Stimulated activated naive B cell treated with anti-CD40 and anti-IgM and Interleukin-4, amounts not matched to agents 10 μg/mL and 1 μg/mL and 100 μg/mL, for 72 hours (primary cell): ENCODE results near the gene GSX2.
"Not testable (repeated sequence)": the region's sequence is repeated elsewhere in the genome, so short reads cannot be mapped to it uniquely, and the experiment has no call there.

Experiments used
- ATAC-seq, 2 donors: fragments of 150-1000 bp; cut with Tn5 transposase; replicated peaks; 2 replicates each; pipeline ENCODE4 v1.10.0; 2021; ENCODE audit warnings: moderate library complexity in 1 of 2
- DNase-seq: peaks from one replicate; pipeline ENCODE4 v3.0.0; 2021
- H3K27ac Mint-ChIP-seq: one replicate; pipeline ENCODE4 v1.8.0; 2022; ENCODE audit warnings: mild to moderate bottlenecking, mixed read lengths
- H3K27me3 Mint-ChIP-seq, 2 donors: one replicate each; pipeline ENCODE4 v1.8.0; 2022; ENCODE audit warnings: mixed read lengths in 2 of 2
- H3K36me3 Mint-ChIP-seq, 2 donors: one replicate each; pipeline ENCODE4 v1.8.0; 2022; ENCODE audit warnings: mixed read lengths in 2 of 2, mild to moderate bottlenecking in 1 of 2
- H3K4me1 Mint-ChIP-seq, 2 donors: one replicate each; pipeline ENCODE4 v1.8.0; 2022; ENCODE audit warnings: mixed read lengths in 2 of 2, mild to moderate bottlenecking in 1 of 2
- H3K4me3 Mint-ChIP-seq, 2 donors: one replicate each; pipeline ENCODE4 v1.8.0; 2022; ENCODE audit warnings: mild to moderate bottlenecking in 2 of 2, mixed read lengths in 2 of 2, moderate library complexity in 1 of 2
- H3K9me3 Mint-ChIP-seq, 2 donors: one replicate each; pipeline ENCODE4 v1.8.0; 2022; ENCODE audit warnings: mixed read lengths in 2 of 2, mild to moderate bottlenecking in 1 of 2

Gene GSX2

GRCh38 chr4:54099748-54100574 is at the start of gene GSX2:
TSS of gene GSX2 (plus strand) at chr4:54100163. CDS start at chr4:54100345, 182 bp downstream.
- Mint-ChIP-seq H3K4me1 (peaks cover 34 to 58% of the 10 kb centered on the region in 2 donors), H3K27me3 (peaks cover 82 to 94% of the 10 kb centered on the region in 2 donors), H3K4me3 (peak within 1 kb of the TSS; percentile 72 to 78), H3K36me3 (no peaks in the 10 kb centered on the region), H3K27ac (peak within 1 kb of the TSS; percentile 75), H3K9me3 (no peaks in the 10 kb centered on the region)
- DNase-seq (no peak), ATAC-seq (no peak)

GRCh38 chr4:54050214-54050904 is 49.6 kb upstream of the GSX2 start:
- no peaks in the 10 kb centered on the region for H3K9me3 Mint-ChIP-seq
- no peak overlapping the region for H3K4me3 Mint-ChIP-seq
- peaks cover 15 to 32% of the 10 kb centered on the region in 2 donors for H3K4me1 Mint-ChIP-seq
- H3K27ac Mint-ChIP-seq, result no peak overlapping the region
- peaks cover 9 to 10% of the 10 kb centered on the region in 2 donors for H3K36me3 Mint-ChIP-seq
- DNase-seq, result no peak
- H3K27me3 Mint-ChIP-seq, result no peaks in the 10 kb centered on the region
- ATAC-seq, result no peak

- H3K27ac Mint-ChIP-seq, H3K36me3 Mint-ChIP-seq, DNase-seq, H3K4me3 Mint-ChIP-seq, H3K27me3 Mint-ChIP-seq, ATAC-seq, H3K9me3 Mint-ChIP-seq: not testable (repeated sequence)
- peaks cover 27 to 55% of the 10 kb centered on the region in 2 donors for H3K4me1 Mint-ChIP-seq
Measured at GRCh38 chr4:54053322-54053721, 46.6 kb upstream of the GSX2 start.

GRCh38 chr4:54054501-54054900 is 45.5 kb upstream of the GSX2 start:
- H3K36me3 Mint-ChIP-seq, result peaks cover 5 to 6% of the 10 kb centered on the region in 2 donors
- ATAC-seq, result no peak
- no peak overlapping the region for H3K4me3 Mint-ChIP-seq
- no peak for DNase-seq
- no peak overlapping the region for H3K27ac Mint-ChIP-seq
- H3K4me1 Mint-ChIP-seq, result peaks cover 29 to 55% of the 10 kb centered on the region in 2 donors
- H3K27me3 Mint-ChIP-seq, result no peaks in the 10 kb centered on the region
- H3K9me3 Mint-ChIP-seq, result no peaks in the 10 kb centered on the region

GRCh38 chr4:54055494-54055893 is 44.5 kb upstream of the GSX2 start:
- Mint-ChIP-seq H3K4me1 (peaks cover 30 to 54% of the 10 kb centered on the region in 2 donors), H3K27me3 (no peaks in the 10 kb centered on the region), H3K36me3 (peaks cover 5 to 11% of the 10 kb centered on the region in 2 donors), H3K27ac (no peak overlapping the region), H3K9me3 (no peaks in the 10 kb centered on the region), H3K4me3 (no peak overlapping the region)
- no peak for ATAC-seq
- DNase-seq, result no peak

GRCh38 chr4:54056360-54056759 is 43.6 kb upstream of the GSX2 start:
- DNase-seq (no peak), ATAC-seq (peak in 1 of 2 donors; percentile 56)
- Mint-ChIP-seq H3K27ac (no peak overlapping the region), H3K4me1 (peaks cover 26 to 49% of the 10 kb centered on the region in 2 donors), H3K27me3 (no peaks in the 10 kb centered on the region), H3K9me3 (no peaks in the 10 kb centered on the region), H3K36me3 (peaks cover 5 to 11% of the 10 kb centered on the region in 2 donors), H3K4me3 (no peak overlapping the region)

- Mint-ChIP-seq H3K27ac (no peak overlapping the region), H3K27me3 (no peaks in the 10 kb centered on the region), H3K4me1 (peaks cover 28 to 60% of the 10 kb centered on the region in 2 donors), H3K9me3 (no peaks in the 10 kb centered on the region), H3K36me3 (peaks cover 5 to 11% of the 10 kb centered on the region in 2 donors), H3K4me3 (peak overlapping the region; percentile 10 to 43)
- ATAC-seq, result peak; percentile 80 to 81
- no peak for DNase-seq
Measured at GRCh38 chr4:54058171-54058570, 41.8 kb upstream of the GSX2 start.

GRCh38 chr4:54060116-54060515 is 39.8 kb upstream of the GSX2 start:
- H3K4me1 Mint-ChIP-seq, result peaks cover 25 to 62% of the 10 kb centered on the region in 2 donors
- no peaks in the 10 kb centered on the region for H3K9me3 Mint-ChIP-seq
- no peaks in the 10 kb centered on the region for H3K27me3 Mint-ChIP-seq
- H3K36me3 Mint-ChIP-seq, result peaks cover under 1 to 6% of the 10 kb centered on the region in 2 donors
- no peak for DNase-seq
- no peak overlapping the region for H3K27ac Mint-ChIP-seq
- no peak for ATAC-seq
- H3K4me3 Mint-ChIP-seq, result no peak overlapping the region

GRCh38 chr4:54061067-54061466 is 38.9 kb upstream of the GSX2 start:
- Mint-ChIP-seq H3K36me3 (peaks cover 0 to 5% of the 10 kb centered on the region in 2 donors), H3K27ac (no peak overlapping the region), H3K4me3 (no peak overlapping the region), H3K4me1 (peaks cover 30 to 64% of the 10 kb centered on the region in 2 donors), H3K9me3 (no peaks in the 10 kb centered on the region), H3K27me3 (no peaks in the 10 kb centered on the region)
- DNase-seq (no peak), ATAC-seq (no peak)

- ATAC-seq, result no peak
- H3K27me3 Mint-ChIP-seq, result no peaks in the 10 kb centered on the region
- H3K36me3 Mint-ChIP-seq, result peaks cover 0 to 5% of the 10 kb centered on the region in 2 donors
- no peak overlapping the region for H3K4me3 Mint-ChIP-seq
- no peaks in the 10 kb centered on the region for H3K9me3 Mint-ChIP-seq
- H3K27ac Mint-ChIP-seq, result no peak overlapping the region
- no peak for DNase-seq
- peaks cover 26 to 58% of the 10 kb centered on the region in 2 donors for H3K4me1 Mint-ChIP-seq
Measured at GRCh38 chr4:54061873-54062272, 38.1 kb upstream of the GSX2 start.

- peaks cover 21 to 52% of the 10 kb centered on the region in 2 donors for H3K4me1 Mint-ChIP-seq
- H3K27me3 Mint-ChIP-seq, result no peaks in the 10 kb centered on the region
- H3K27ac Mint-ChIP-seq, result no peak overlapping the region
- ATAC-seq (no peak), DNase-seq (no peak)
- H3K9me3 Mint-ChIP-seq, result no peaks in the 10 kb centered on the region
- peaks cover 0 to 5% of the 10 kb centered on the region in 2 donors for H3K36me3 Mint-ChIP-seq
- H3K4me3 Mint-ChIP-seq, result peak overlapping the region; percentile 36 to 93
Measured at GRCh38 chr4:54062392-54062791, 37.6 kb upstream of the GSX2 start.

- DNase-seq, result no peak
- no peak for ATAC-seq
- Mint-ChIP-seq H3K9me3 (no peaks in the 10 kb centered on the region), H3K4me1 (peaks cover 18 to 44% of the 10 kb centered on the region in 2 donors), H3K4me3 (peak overlapping the region; percentile 90 to 93), H3K27me3 (no peaks in the 10 kb centered on the region), H3K27ac (peak overlapping the region; percentile 96), H3K36me3 (peaks cover 0 to 5% of the 10 kb centered on the region in 2 donors)
Measured at GRCh38 chr4:54063229-54063628, 36.7 kb upstream of the GSX2 start.

- Mint-ChIP-seq H3K9me3 (no peaks in the 10 kb centered on the region), H3K4me1 (peaks cover 16 to 40% of the 10 kb centered on the region in 2 donors), H3K27me3 (no peaks in the 10 kb centered on the region), H3K4me3 (peak overlapping the region; percentile 90 to 93), H3K27ac (peak overlapping the region; percentile 96), H3K36me3 (peaks cover 0 to 5% of the 10 kb centered on the region in 2 donors)
- ATAC-seq (peak; percentile 50 to 51), DNase-seq (peak; percentile 26)
Measured at GRCh38 chr4:54063737-54064316, 36.1 kb upstream of the GSX2 start.
